Mucosa of descending colon (tissue), 3 donors: ENCODE results near the gene FBP1. TPM values are rescaled to one million over a fixed set of nuclear protein-coding genes. Genes with fewer than 3 reads are reported as not detected.

Experiments used
- ATAC-seq: fragments of 200-7000 bp; cut with Tn5 transposase; one replicate; pipeline ENCODE4 v1.9.1; 2020; ENCODE audit warnings: mild to moderate bottlenecking, moderate library complexity
- DNase-seq, 3 donors: peaks; one replicate each; pipeline ENCODE4 v3.0.0-alpha.2; 2020
- H3K36me3 ChIP-seq: fragments of 200-600 bp; one replicate; pipeline ENCODE4 v1.8.0; 2021; ENCODE audit warnings: low read depth, mild to moderate bottlenecking
- H3K4me1 ChIP-seq: fragments of 200-600 bp; one replicate; pipeline ENCODE4 v1.8.0; 2021; ENCODE audit warnings: low read depth, mild to moderate bottlenecking
- H3K4me3 ChIP-seq: fragments of 200-600 bp; one replicate; pipeline ENCODE4 v1.8.0; 2021; ENCODE audit warnings: mild to moderate bottlenecking
- H3K9me3 ChIP-seq: fragments of 200-600 bp; one replicate; pipeline ENCODE4 v1.8.0; 2021; ENCODE audit warnings: mild to moderate bottlenecking
- CTCF ChIP-seq: fragments of 200-600 bp; IDR thresholded peaks from one replicate; pipeline ENCODE4 v1.8.0; 2022; ENCODE audit warnings: antibody characterized with exemption, mild to moderate bottlenecking
- intact Hi-C, 2 donors: fragments of 100-400 bp; cut with DNase I in 1 of 2; cut with micrococcal nuclease in 1 of 2; formaldehyde crosslinking; loops; one replicate each; pipeline versions ENCODE4 v1.11.0 to v1.11.1; 2022; cut with DNase I, micrococcal nuclease
- total RNA-seq, 3 donors: library from RNA; stranded (reverse); fragmentation: NEBNext Ultra II Directional in 2 of 3; extraction: Animal tissue kit (Norgen Biotek cat#: 25700) in 2 of 3; gene quantifications; one replicate each; pipeline versions ENCODE4 v1.2.1 to v1.2.4, GENCODE V29; 2021 to 2023
- donor health status: DM: no; HTN: no; CAD: no; lungs with moderate emphysema.
- donor health status: DM: no; HTN: no; CAD: no.
- donor health status: DM: no; HTN: yes; CAD: no.

FBP1 gene
- total RNA-seq, 3 donors from 2014 or later: 17.6 to 52.4 (median 48.6) TPM

GRCh38 chr9:94560237-94560636 lies 79.1 kb downstream of the FBP1 start:
- Histone ChIP-seq H3K36me3 (no peaks in the 10 kb centered on the region), H3K4me1 (no peaks in the 10 kb centered on the region), H3K4me3 (no peak overlapping the region), H3K9me3 (no peaks in the 10 kb centered on the region)
- no peak for ATAC-seq
- no peak for DNase-seq
- no peak for TF ChIP-seq CTCF
- intact Hi-C loops: no loop called here

GRCh38 chr9:94557376-94557775 lies 81.9 kb downstream of the FBP1 start:
- no peak for TF ChIP-seq CTCF
- H3K9me3 ChIP-seq: no peaks in the 10 kb centered on the region
- H3K4me3 ChIP-seq: no peak overlapping the region
- intact Hi-C loops: no loop called here
- peaks cover 7% of the 10 kb centered on the region for H3K4me1 ChIP-seq
- ATAC-seq (no peak), DNase-seq (no peak)
- H3K36me3 ChIP-seq: no peaks in the 10 kb centered on the region

GRCh38 chr9:94554439-94555331 lies 84.6 kb downstream of the FBP1 start, which contains the start of gene PCAT7:
Gene PCAT7, plus strand, starts transcription at chr9:94555083.
- Histone ChIP-seq H3K36me3 (no peaks in the 10 kb centered on the region), H3K9me3 (no peaks in the 10 kb centered on the region), H3K4me3 (peak within 1 kb of the TSS; percentile 9), H3K4me1 (peaks cover 7% of the 10 kb centered on the region)
- ATAC-seq: peak; percentile 98
- peak; percentile 14 for TF ChIP-seq CTCF
- peak; percentile 80 to 87 (median 83) for DNase-seq
- intact Hi-C loops: no loop called here

- peak overlapping the region; percentile 9 for H3K4me3 ChIP-seq
- peak; percentile 74 to 79 (median 78) for DNase-seq
- H3K9me3 ChIP-seq: no peaks in the 10 kb centered on the region
- H3K4me1 ChIP-seq: peaks cover 7% of the 10 kb centered on the region
- no peak for TF ChIP-seq CTCF
- no peaks in the 10 kb centered on the region for H3K36me3 ChIP-seq
- intact Hi-C loops: no loop called here
- peak; percentile 54 for ATAC-seq
These were observed 85.3 kb downstream of the FBP1 start for GRCh38 chr9:94554078-94554438.

Other genes with a start within 250 kb of the FBP1 start
- 1 to 10 TPM in 2 of 3 donors, under 1 TPM in 1; 0.60 to 2.2 (median 1.2) TPM for gene PCAT7, start 84.4 kb downstream of the FBP1 start, total RNA-seq
- not detected for gene FBP2, start 45.7 kb downstream of the FBP1 start, total RNA-seq
- 100 to 1,000 TPM in 1 of 3 donors, 10 to 100 TPM in 2; 47.5 to 102 (median 57.8) TPM for gene AOPEP, start 87.2 kb upstream of the FBP1 start, total RNA-seq